Activated gamma-delta T cell treated with anti-CD3 and anti-CD28 coated beads, Interleukin-2, amount 50 U/mL, for 16 hours (primary cell): ENCODE data around the gene VIL1.
A peak's percentile ranks its signal among the peaks of the same experiment; 100 is the strongest.

Source experiments
- DNase-seq: peaks from one replicate; pipeline ENCODE4 v3.0.0-alpha.2; 2020; ENCODE audit warnings: low read depth

Gene VIL1

GRCh38 chr2:218395090-218395444, 23.9 kb upstream of the VIL1 start:
- no peak for DNase-seq

- no peak for DNase-seq
Observed at GRCh38 chr2:218395456-218395825, 23.5 kb upstream of the VIL1 start.

- peak; percentile 85 for DNase-seq
Observed at GRCh38 chr2:218395826-218396687, 22.9 kb upstream of the VIL1 start.

- DNase-seq = peak; percentile 42
Observed at GRCh38 chr2:218396688-218397462, 22.0 kb upstream of the VIL1 start.

- no peak for DNase-seq
Observed at GRCh38 chr2:218397463-218397819, 21.5 kb upstream of the VIL1 start.

GRCh38 chr2:218397820-218398436, 21.0 kb upstream of the VIL1 start:
- no peak for DNase-seq

GRCh38 chr2:218398437-218399390, 20.2 kb upstream of the VIL1 start:
- peak; percentile 46 for DNase-seq

- DNase-seq = peak; percentile 87
Observed at GRCh38 chr2:218399391-218400166, 19.3 kb upstream of the VIL1 start, which contains the start of gene CTDSP1. Gene CTDSP1, plus strand, starts transcription at chr2:218399868. Its CDS starts 223 bp downstream, at chr2:218400091.

GRCh38 chr2:218400167-218400929, 18.6 kb upstream of the VIL1 start:
- DNase-seq = no peak

GRCh38 chr2:218400930-218401881, 17.7 kb upstream of the VIL1 start:
- no peak for DNase-seq

GRCh38 chr2:218401890-218402289, 17.0 kb upstream of the VIL1 start:
- no peak for DNase-seq

- DNase-seq = no peak
Observed at GRCh38 chr2:218402491-218402901, 16.4 kb upstream of the VIL1 start.

- DNase-seq = no peak
Observed at GRCh38 chr2:218402911-218403411, 16.0 kb upstream of the VIL1 start.

- no peak for DNase-seq
Observed at GRCh38 chr2:218403810-218404209, 15.1 kb upstream of the VIL1 start.

- DNase-seq = no peak
Observed at GRCh38 chr2:218404351-218405085, 14.4 kb upstream of the VIL1 start.

- DNase-seq = no peak
Observed at GRCh38 chr2:218405086-218405745, 13.7 kb upstream of the VIL1 start.

- DNase-seq = no peak
Observed at GRCh38 chr2:218405746-218406208, 13.1 kb upstream of the VIL1 start.
